Trophoblast cell (in vitro differentiated cells and primary cell): Measurements from ENCODE around the gene TEDC2.
A peak's percentile ranks its signal among the peaks of the same experiment; 100 is the strongest.
"Not testable (repeated sequence)": the region's sequence is repeated elsewhere in the genome, so short reads cannot be mapped to it uniquely, and the experiment has no call there.

Experiments
- DNase-seq, 2 donors: peaks; one replicate each; pipeline ENCODE4 v3.0.0-alpha.2; 2016
- H2AFZ ChIP-seq: 2 replicates; pipeline ENCODE4 v1.6.1; 2013; ENCODE audit warnings: low read length, moderate library complexity, mild to moderate bottlenecking; ENCODE audit not compliant: insufficient read depth, poor library complexity
- H2AK5ac ChIP-seq: 2 replicates; pipeline ENCODE4 v1.6.1; 2013; ENCODE audit warnings: mild to moderate bottlenecking, low read length
- H2BK120ac ChIP-seq: 2 replicates; pipeline ENCODE4 v1.6.1; 2013; ENCODE audit warnings: low read length, mild to moderate bottlenecking, moderate library complexity; ENCODE audit not compliant: insufficient read depth, poor library complexity
- H2BK12ac ChIP-seq: 2 replicates; pipeline ENCODE4 v1.6.1; 2013; ENCODE audit warnings: mild to moderate bottlenecking, low read length, moderate library complexity
- H2BK5ac ChIP-seq: 2 replicates; pipeline ENCODE4 v1.6.1; 2013; ENCODE audit warnings: low read length, low read depth, moderate library complexity, mild to moderate bottlenecking; ENCODE audit not compliant: poor library complexity
- H3K14ac ChIP-seq: 2 replicates; pipeline ENCODE4 v1.6.1; 2013; ENCODE audit warnings: mild to moderate bottlenecking, low read length
- H3K18ac ChIP-seq: 2 replicates; pipeline ENCODE4 v1.6.1; 2013; ENCODE audit warnings: mild to moderate bottlenecking, low read length
- H3K23ac ChIP-seq: 2 replicates; pipeline ENCODE4 v1.6.1; 2013; ENCODE audit warnings: low read length
- H3K27ac ChIP-seq: 2 replicates; pipeline ENCODE4 v1.5.1; 2013; ENCODE audit warnings: low read depth, mild to moderate bottlenecking, inconsistent platforms, low read length, moderate library complexity
- H3K27me3 ChIP-seq: 2 replicates; pipeline ENCODE4 v1.6.1; 2013; ENCODE audit warnings: inconsistent platforms, mild to moderate bottlenecking, low read length, moderate library complexity; ENCODE audit not compliant: insufficient read depth
- H3K36me3 ChIP-seq, 2 experiments: 1 replicate in 1 of 2; 2 replicates in 1 of 2; pipeline ENCODE4 v1.6.1; 2013; ENCODE audit warnings: low read length in 2 of 2, mild to moderate bottlenecking in 2 of 2, moderate library complexity in 1 of 2; ENCODE audit not compliant: insufficient read depth in 2 of 2, control insufficient read depth in 1 of 2
- H3K4ac ChIP-seq: 2 replicates; pipeline ENCODE4 v1.6.1; 2013; ENCODE audit warnings: low read depth, mild to moderate bottlenecking, low read length, moderate library complexity
- H3K4me1 ChIP-seq, 2 experiments: 1 replicate in 1 of 2; 2 replicates in 1 of 2; pipeline ENCODE4 v1.6.1; 2013; ENCODE audit warnings: low read length in 2 of 2, mild to moderate bottlenecking in 2 of 2, moderate library complexity in 1 of 2; ENCODE audit not compliant: insufficient read depth in 2 of 2, control insufficient read depth in 1 of 2
- H3K4me2 ChIP-seq: 2 replicates; pipeline ENCODE4 v1.6.1; 2013; ENCODE audit warnings: inconsistent platforms, mild to moderate bottlenecking, low read length, moderate library complexity
- H3K4me3 ChIP-seq: 2 replicates; pipeline ENCODE4 v1.5.1; 2013; ENCODE audit warnings: mild to moderate bottlenecking, low read depth, low read length, inconsistent platforms
- H3K79me1 ChIP-seq: one replicate; pipeline ENCODE4 v1.6.1; 2013; ENCODE audit warnings: low read length
- H3K79me2 ChIP-seq: 2 replicates; pipeline ENCODE4 v1.6.1; 2013; ENCODE audit warnings: low read length, mild to moderate bottlenecking; ENCODE audit not compliant: control insufficient read depth, insufficient read depth, poor library complexity
- H3K9ac ChIP-seq: 2 replicates; pipeline ENCODE4 v1.6.1; 2013; ENCODE audit warnings: mild to moderate bottlenecking, low read length
- H3K9me3 ChIP-seq: 2 replicates; pipeline ENCODE4 v1.6.1; 2013; ENCODE audit warnings: low read depth, mild to moderate bottlenecking, control low read depth, inconsistent platforms, low read length; ENCODE audit not compliant: insufficient read depth
- H4K12ac ChIP-seq: 2 replicates; pipeline ENCODE4 v1.6.1; 2013; ENCODE audit warnings: low read depth, mild to moderate bottlenecking, low read length, moderate library complexity
- H4K8ac ChIP-seq: 2 replicates; pipeline ENCODE4 v1.6.1; 2013; ENCODE audit warnings: low read depth, mild to moderate bottlenecking, low read length, moderate library complexity
- H4K91ac ChIP-seq: one replicate; pipeline ENCODE4 v1.6.1; 2013; ENCODE audit warnings: low read depth, mild to moderate bottlenecking, low read length, moderate library complexity
- whole genome bisulfite sequencing: extraction: QIAGEN DNeasy Blood & Tissue Kit; methylation state at CpG from one replicate; pipeline ENCODE4 v1.1.7; 2013; ENCODE audit warnings: missing lambda C conversion rate; ENCODE audit not compliant: insufficient read length, insufficient coverage; ENCODE audit errors: extremely low coverage; 5-methylcytosine and 5-hydroxymethylcytosine counted together

The TEDC2 gene

GRCh38 chr16:2441143-2441804 is 18.6 kb upstream of the TEDC2 start:
- not testable (repeated sequence) for H3K9ac ChIP-seq, H2AFZ ChIP-seq, H4K91ac ChIP-seq, DNase-seq, H4K12ac ChIP-seq, H2BK5ac ChIP-seq, H3K9me3 ChIP-seq, H3K4me2 ChIP-seq, H3K4ac ChIP-seq, H4K8ac ChIP-seq, H3K79me2 ChIP-seq, H2BK12ac ChIP-seq, H3K4me3 ChIP-seq, H3K27me3 ChIP-seq, H3K4me1 ChIP-seq, H3K18ac ChIP-seq, H2BK120ac ChIP-seq, H3K23ac ChIP-seq, H3K79me1 ChIP-seq, H3K27ac ChIP-seq, H3K14ac ChIP-seq, H2AK5ac ChIP-seq
- H3K36me3 ChIP-seq, result peaks cover 66% of the 10 kb centered on the region in 2 experiments
- WGBS, result no CpG with 5 or more reads among the region's 15 CpGs

GRCh38 chr16:2443555-2443954 is 16.4 kb upstream of the TEDC2 start:
- Histone ChIP-seq H4K91ac (no peak overlapping the region), H3K23ac (no peak overlapping the region), H3K36me3 (peaks cover 66 to 67% of the 10 kb centered on the region in 2 experiments), H4K8ac (no peak overlapping the region), H4K12ac (no peak overlapping the region), H2BK12ac (no peak overlapping the region), H3K9me3 (no peaks in the 10 kb centered on the region), H3K4me2 (no peak overlapping the region), H3K9ac (no peak overlapping the region), H3K18ac (no peak overlapping the region), H3K4me1 (no peaks in the 10 kb centered on the region), H3K14ac (no peak overlapping the region), H2AK5ac (no peak overlapping the region), H3K4ac (no peak overlapping the region), H3K4me3 (no peak overlapping the region), H3K27ac (no peak overlapping the region), H2BK120ac (no peak overlapping the region), H3K79me2 (no peaks in the 10 kb centered on the region), H2AFZ (no peak overlapping the region), H2BK5ac (no peak overlapping the region), H3K79me1 (no peaks in the 10 kb centered on the region), H3K27me3 (no peaks in the 10 kb centered on the region)
- no CpG with 5 or more reads among the region's 9 CpGs for WGBS
- DNase-seq, result no peak

GRCh38 chr16:2447920-2448583 is 11.9 kb upstream of the TEDC2 start:
- no peak overlapping the region for H3K4ac ChIP-seq
- no peak overlapping the region for H3K27ac ChIP-seq
- no peak overlapping the region for H2AK5ac ChIP-seq
- no peaks in the 10 kb centered on the region for H3K4me1 ChIP-seq
- H2BK12ac ChIP-seq, result no peak overlapping the region
- no peaks in the 10 kb centered on the region for H3K79me2 ChIP-seq
- H3K27me3 ChIP-seq, result no peaks in the 10 kb centered on the region
- no peak overlapping the region for H3K14ac ChIP-seq
- H3K9ac ChIP-seq, result no peak overlapping the region
- H2BK120ac ChIP-seq, result no peak overlapping the region
- H3K4me3 ChIP-seq, result no peak overlapping the region
- peaks cover 79 to 88% of the 10 kb centered on the region in 2 experiments for H3K36me3 ChIP-seq
- H2BK5ac ChIP-seq, result no peak overlapping the region
- no peak overlapping the region for H3K18ac ChIP-seq
- no CpG with 5 or more reads among the region's 11 CpGs for WGBS
- DNase-seq, result peak; percentile 89 to 95
- H4K8ac ChIP-seq, result no peak overlapping the region
- no peak overlapping the region for H4K91ac ChIP-seq
- H3K79me1 ChIP-seq, result no peaks in the 10 kb centered on the region
- no peak overlapping the region for H4K12ac ChIP-seq
- no peak overlapping the region for H3K23ac ChIP-seq
- H3K9me3 ChIP-seq, result peaks cover 2% of the 10 kb centered on the region
- no peak overlapping the region for H2AFZ ChIP-seq
- H3K4me2 ChIP-seq, result no peak overlapping the region

- Histone ChIP-seq H2BK120ac (no peak overlapping the region), H3K79me2 (no peaks in the 10 kb centered on the region), H2AFZ (no peak overlapping the region), H3K23ac (no peak overlapping the region), H4K8ac (no peak overlapping the region), H2BK12ac (no peak overlapping the region), H4K91ac (no peak overlapping the region), H3K36me3 (peaks cover 85 to 90% of the 10 kb centered on the region in 2 experiments), H3K4ac (no peak overlapping the region), H3K27me3 (no peaks in the 10 kb centered on the region), H3K4me3 (no peak overlapping the region), H3K18ac (no peak overlapping the region), H3K9ac (no peak overlapping the region), H3K27ac (no peak overlapping the region), H3K14ac (no peak overlapping the region), H2BK5ac (no peak overlapping the region), H3K9me3 (peaks cover 2% of the 10 kb centered on the region), H4K12ac (no peak overlapping the region), H3K79me1 (no peaks in the 10 kb centered on the region), H3K4me2 (no peak overlapping the region), H3K4me1 (no peaks in the 10 kb centered on the region), H2AK5ac (no peak overlapping the region)
- no CpG with 5 or more reads among the region's 25 CpGs for WGBS
- peak; percentile 51 to 63 for DNase-seq
Observed at GRCh38 chr16:2449118-2449517, 10.8 kb upstream of the TEDC2 start.
